HepG2 (cell line): Measurements from ENCODE around the gene GNL3. TPM values are rescaled to one million over a fixed set of nuclear protein-coding genes. Genes with fewer than 3 reads are reported as not detected.

ENCODE experiments used
- MIER3 ChIP-seq: IDR thresholded peaks from 2 replicates; pipeline ENCODE4 v1.6.1; 2016; ENCODE audit warnings: missing compliant biosample characterization, borderline replicate concordance
- RARA ChIP-seq: IDR thresholded peaks from 2 replicates; pipeline ENCODE4 v1.6.1; 2016; ENCODE audit warnings: missing genetic modification reagents, missing compliant biosample characterization
- TAF15 ChIP-seq: fragments of 200-400 bp; formaldehyde crosslinking; IDR thresholded peaks from one replicate; pipeline ENCODE4 v1.6.1; 2018; ENCODE audit warnings: mild to moderate bottlenecking, low read depth, low read length; ENCODE audit not compliant: poor library complexity, severe bottlenecking
- TBX2 ChIP-seq: sonication (generic); formaldehyde crosslinking; IDR thresholded peaks from 2 replicates; pipeline ENCODE4 v1.5.0; 2020; ENCODE audit warnings: missing genetic modification reagents, mild to moderate bottlenecking, borderline replicate concordance
- TBX3 ChIP-seq: fragments of 450-650 bp; IDR thresholded peaks from 2 replicates; pipeline ENCODE4 v1.6.1; 2017; ENCODE audit warnings: antibody characterized with exemption, mild to moderate bottlenecking, inconsistent platforms, borderline replicate concordance
- TRIM24 ChIP-seq: sonication (generic); formaldehyde crosslinking; IDR thresholded peaks from 2 replicates; pipeline ENCODE4 v1.8.0; 2022; ENCODE audit warnings: mild to moderate bottlenecking, missing genetic modification reagents
- ZNF331 ChIP-seq: sonication (generic); formaldehyde crosslinking; IDR thresholded peaks from 2 replicates; pipeline ENCODE4 v1.4.0; 2020; ENCODE audit warnings: missing genetic modification reagents
- ZNF672 ChIP-seq: sonication (generic); formaldehyde crosslinking; IDR thresholded peaks from 2 replicates; pipeline ENCODE4 v1.8.1; 2022; ENCODE audit warnings: missing genetic modification reagents
- ZNF788 ChIP-seq: sonication (generic); formaldehyde crosslinking; IDR thresholded peaks from 2 replicates; pipeline ENCODE4 v1.5.0; 2020; ENCODE audit warnings: mild to moderate bottlenecking, missing genetic modification reagents, borderline replicate concordance
- ZNF878 ChIP-seq: sonication (generic); formaldehyde crosslinking; IDR thresholded peaks from 2 replicates; pipeline ENCODE4 v1.8.1; 2023; ENCODE audit warnings: mild to moderate bottlenecking, missing genetic modification reagents, moderate library complexity
- polyA plus RNA-seq, 8 experiments: library from polyadenylated mRNA; depleted of rRNA in 3 of 8; stranded (reverse) in 7 of 8; unstranded in 1 of 8; fragments of >200 nt; fragmentation: Illumina TruSeq in 4 of 8; extraction: Trizol in 4 of 8; gene quantifications; 2 replicates each; pipeline versions ENCODE4 v1.2.1 to v1.2.3, GENCODE V29; 2011 to 2016; ENCODE audit warnings: low read depth in 4 of 8, missing spikeins in 1 of 8, mixed read lengths in 1 of 8; ENCODE audit not compliant: insufficient read depth in 1 of 8
- total RNA-seq, 5 experiments: library from RNA; depleted of rRNA; stranded (reverse); fragments of >200 nt; fragmentation: Illumina TruSeq; extraction: Trizol; gene quantifications; 2 replicates each; pipeline ENCODE4 v1.2.3, GENCODE V29; 2016; ENCODE audit warnings: low read depth in 1 of 5
- TF ChIP-seq, protein P1 (sequence below): sonication (generic); formaldehyde crosslinking; IDR thresholded peaks from 2 replicates; pipeline ENCODE4 v1.9.0; 2022; ENCODE audit warnings: missing genetic modification reagents, mild to moderate bottlenecking, borderline replicate concordance
- TF ChIP-seq, protein P2 (sequence below): sonication (generic); formaldehyde crosslinking; IDR thresholded peaks from 2 replicates; pipeline ENCODE4 v1.8.1; 2023; ENCODE audit warnings: mild to moderate bottlenecking, missing genetic modification reagents
- TF ChIP-seq, protein P3 (sequence below): IDR thresholded peaks from 2 replicates; pipeline ENCODE4 v1.6.1; 2016; ENCODE audit warnings: missing compliant biosample characterization, missing genetic modification reagents, borderline replicate concordance
- TF ChIP-seq, protein P4 (sequence below): sonication (generic); formaldehyde crosslinking; IDR thresholded peaks from 2 replicates; pipeline ENCODE4 v1.8.0; 2022; ENCODE audit warnings: mild to moderate bottlenecking, missing genetic modification reagents; ENCODE audit not compliant: insufficient replicate concordance
- TF ChIP-seq, protein P5 (sequence below): sonication (generic); formaldehyde crosslinking; IDR thresholded peaks from 2 replicates; pipeline ENCODE4 v1.5.0; 2020; ENCODE audit warnings: missing genetic modification reagents

Gene GNL3
- total and polyA plus RNA-seq, 2 of the 13 experiments (the other 11 are each of a cell fraction or from before 2014, with no cell fraction given), result 129 to 257 TPM

DNA sequence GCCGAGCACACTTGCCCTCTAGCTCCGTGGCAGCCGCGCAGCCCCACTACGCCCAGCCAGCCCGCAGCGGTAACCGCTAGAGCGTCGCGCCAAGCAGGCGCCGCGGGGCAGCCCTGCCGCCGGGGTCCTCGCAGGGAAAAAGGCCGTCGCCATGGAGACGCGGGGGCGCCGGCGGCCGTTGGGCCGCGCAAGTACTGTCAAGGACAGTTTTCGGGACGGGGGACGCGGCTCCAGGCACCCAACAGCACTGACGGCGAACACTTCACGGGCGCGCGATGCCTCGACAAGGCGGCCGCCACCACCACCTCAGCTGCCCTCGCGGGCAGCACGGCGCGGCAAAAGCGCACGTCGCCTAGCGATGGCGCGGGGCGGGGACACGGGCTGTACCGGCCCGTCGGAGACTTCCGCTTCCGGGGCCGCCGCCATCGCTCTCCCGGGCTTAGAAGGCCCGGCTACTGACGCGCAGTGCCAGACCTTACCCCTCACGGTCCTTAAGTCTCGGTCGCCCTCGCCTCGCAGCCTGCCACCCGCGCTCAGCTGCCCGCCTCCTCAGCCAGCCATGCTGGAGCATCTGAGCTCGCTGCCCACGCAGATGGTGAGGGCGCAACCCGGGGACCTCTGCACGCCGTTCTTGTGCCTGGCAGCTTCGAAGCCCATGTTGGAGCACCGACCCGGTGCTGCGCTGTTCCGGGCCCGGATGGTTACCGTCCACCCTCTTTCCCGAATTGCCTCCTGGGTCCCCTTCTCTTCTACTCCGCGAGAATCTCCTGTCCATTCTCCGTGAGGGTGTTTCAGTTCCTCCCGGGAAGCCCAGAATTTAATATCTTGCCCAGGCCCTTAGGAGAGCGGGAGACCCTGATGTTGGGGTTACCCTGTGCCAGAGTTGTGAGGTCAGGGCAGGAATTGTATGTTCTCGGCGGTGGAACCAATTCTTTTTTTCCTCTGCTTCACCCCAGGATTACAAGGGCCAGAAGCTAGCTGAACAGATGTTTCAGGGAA is 20.2 kb downstream of the GNL3 start, which contains the start of the genes GLT8D1 and SPCS1 (continued):
- TF ChIP-seq, protein P1, sequence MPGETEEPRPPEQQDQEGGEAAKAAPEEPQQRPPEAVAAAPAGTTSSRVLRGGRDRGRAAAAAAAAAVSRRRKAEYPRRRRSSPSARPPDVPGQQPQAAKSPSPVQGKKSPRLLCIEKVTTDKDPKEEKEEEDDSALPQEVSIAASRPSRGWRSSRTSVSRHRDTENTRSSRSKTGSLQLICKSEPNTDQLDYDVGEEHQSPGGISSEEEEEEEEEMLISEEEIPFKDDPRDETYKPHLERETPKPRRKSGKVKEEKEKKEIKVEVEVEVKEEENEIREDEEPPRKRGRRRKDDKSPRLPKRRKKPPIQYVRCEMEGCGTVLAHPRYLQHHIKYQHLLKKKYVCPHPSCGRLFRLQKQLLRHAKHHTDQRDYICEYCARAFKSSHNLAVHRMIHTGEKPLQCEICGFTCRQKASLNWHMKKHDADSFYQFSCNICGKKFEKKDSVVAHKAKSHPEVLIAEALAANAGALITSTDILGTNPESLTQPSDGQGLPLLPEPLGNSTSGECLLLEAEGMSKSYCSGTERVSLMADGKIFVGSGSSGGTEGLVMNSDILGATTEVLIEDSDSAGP, result peak; percentile 92; the same call in 1 of the 2 replicates
- TF ChIP-seq, protein P2, sequence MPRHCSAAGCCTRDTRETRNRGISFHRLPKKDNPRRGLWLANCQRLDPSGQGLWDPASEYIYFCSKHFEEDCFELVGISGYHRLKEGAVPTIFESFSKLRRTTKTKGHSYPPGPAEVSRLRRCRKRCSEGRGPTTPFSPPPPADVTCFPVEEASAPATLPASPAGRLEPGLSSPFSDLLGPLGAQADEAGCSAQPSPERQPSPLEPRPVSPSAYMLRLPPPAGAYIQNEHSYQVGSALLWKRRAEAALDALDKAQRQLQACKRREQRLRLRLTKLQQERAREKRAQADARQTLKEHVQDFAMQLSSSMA (CRISPR knock-in tag), result 0 out of 2 replicates have a peak, but pooled peaks have one; percentile 77
- TF ChIP-seq RARA (CRISPR knock-in tag) (peak; percentile 39), ZNF672 (CRISPR knock-in tag) (no peak), ZNF878 (CRISPR knock-in tag) (no peak; the same call in 1 of the 2 replicates), MIER3 (CRISPR knock-in tag) (peak; percentile 19; the same call in 1 of the 2 replicates), ZNF788 (CRISPR knock-in tag) (peak; percentile 50; the same call in 1 of the 2 replicates), TAF15 (peak; percentile 51), TBX3 (no peak; the same call in 1 of the 2 replicates), ZNF331 (CRISPR knock-in tag) (peak; percentile 51), TRIM24 (CRISPR knock-in tag) (no peak), TBX2 (peak; percentile 88)
- TF ChIP-seq, protein P3, sequence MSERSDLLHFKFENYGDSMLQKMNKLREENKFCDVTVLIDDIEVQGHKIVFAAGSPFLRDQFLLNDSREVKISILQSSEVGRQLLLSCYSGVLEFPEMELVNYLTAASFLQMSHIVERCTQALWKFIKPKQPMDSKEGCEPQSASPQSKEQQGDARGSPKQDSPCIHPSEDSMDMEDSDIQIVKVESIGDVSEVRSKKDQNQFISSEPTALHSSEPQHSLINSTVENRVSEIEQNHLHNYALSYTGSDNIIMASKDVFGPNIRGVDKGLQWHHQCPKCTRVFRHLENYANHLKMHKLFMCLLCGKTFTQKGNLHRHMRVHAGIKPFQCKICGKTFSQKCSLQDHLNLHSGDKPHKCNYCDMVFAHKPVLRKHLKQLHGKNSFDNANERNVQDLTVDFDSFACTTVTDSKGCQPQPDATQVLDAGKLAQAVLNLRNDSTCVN (CRISPR knock-in tag), result 0 out of 2 replicates have a peak, but pooled peaks have one; percentile 18
- TF ChIP-seq, protein P4, sequence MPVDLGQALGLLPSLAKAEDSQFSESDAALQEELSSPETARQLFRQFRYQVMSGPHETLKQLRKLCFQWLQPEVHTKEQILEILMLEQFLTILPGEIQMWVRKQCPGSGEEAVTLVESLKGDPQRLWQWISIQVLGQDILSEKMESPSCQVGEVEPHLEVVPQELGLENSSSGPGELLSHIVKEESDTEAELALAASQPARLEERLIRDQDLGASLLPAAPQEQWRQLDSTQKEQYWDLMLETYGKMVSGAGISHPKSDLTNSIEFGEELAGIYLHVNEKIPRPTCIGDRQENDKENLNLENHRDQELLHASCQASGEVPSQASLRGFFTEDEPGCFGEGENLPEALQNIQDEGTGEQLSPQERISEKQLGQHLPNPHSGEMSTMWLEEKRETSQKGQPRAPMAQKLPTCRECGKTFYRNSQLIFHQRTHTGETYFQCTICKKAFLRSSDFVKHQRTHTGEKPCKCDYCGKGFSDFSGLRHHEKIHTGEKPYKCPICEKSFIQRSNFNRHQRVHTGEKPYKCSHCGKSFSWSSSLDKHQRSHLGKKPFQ (CRISPR knock-in tag), result no peak
- TF ChIP-seq, protein P5, sequence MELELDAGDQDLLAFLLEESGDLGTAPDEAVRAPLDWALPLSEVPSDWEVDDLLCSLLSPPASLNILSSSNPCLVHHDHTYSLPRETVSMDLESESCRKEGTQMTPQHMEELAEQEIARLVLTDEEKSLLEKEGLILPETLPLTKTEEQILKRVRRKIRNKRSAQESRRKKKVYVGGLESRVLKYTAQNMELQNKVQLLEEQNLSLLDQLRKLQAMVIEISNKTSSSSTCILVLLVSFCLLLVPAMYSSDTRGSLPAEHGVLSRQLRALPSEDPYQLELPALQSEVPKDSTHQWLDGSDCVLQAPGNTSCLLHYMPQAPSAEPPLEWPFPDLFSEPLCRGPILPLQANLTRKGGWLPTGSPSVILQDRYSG, result no peak
